ENCODE results near the gene CCDC15.
A peak's percentile ranks its signal among the peaks of the same experiment; 100 is the strongest.
"Not testable (repeated sequence)": the region's sequence is repeated elsewhere in the genome, so short reads cannot be mapped to it uniquely, and the experiment has no call there.

CCDC15 gene

GRCh38 chr11:124951341-124951740 lies 2.7 kb upstream of the CCDC15 start:
- DNase-seq (ENCODE audit: low spot score) = no peak
- TF ChIP-seq, protein P1, sequence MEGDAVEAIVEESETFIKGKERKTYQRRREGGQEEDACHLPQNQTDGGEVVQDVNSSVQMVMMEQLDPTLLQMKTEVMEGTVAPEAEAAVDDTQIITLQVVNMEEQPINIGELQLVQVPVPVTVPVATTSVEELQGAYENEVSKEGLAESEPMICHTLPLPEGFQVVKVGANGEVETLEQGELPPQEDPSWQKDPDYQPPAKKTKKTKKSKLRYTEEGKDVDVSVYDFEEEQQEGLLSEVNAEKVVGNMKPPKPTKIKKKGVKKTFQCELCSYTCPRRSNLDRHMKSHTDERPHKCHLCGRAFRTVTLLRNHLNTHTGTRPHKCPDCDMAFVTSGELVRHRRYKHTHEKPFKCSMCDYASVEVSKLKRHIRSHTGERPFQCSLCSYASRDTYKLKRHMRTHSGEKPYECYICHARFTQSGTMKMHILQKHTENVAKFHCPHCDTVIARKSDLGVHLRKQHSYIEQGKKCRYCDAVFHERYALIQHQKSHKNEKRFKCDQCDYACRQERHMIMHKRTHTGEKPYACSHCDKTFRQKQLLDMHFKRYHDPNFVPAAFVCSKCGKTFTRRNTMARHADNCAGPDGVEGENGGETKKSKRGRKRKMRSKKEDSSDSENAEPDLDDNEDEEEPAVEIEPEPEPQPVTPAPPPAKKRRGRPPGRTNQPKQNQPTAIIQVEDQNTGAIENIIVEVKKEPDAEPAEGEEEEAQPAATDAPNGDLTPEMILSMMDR (IDR thresholded peaks at IDR 0.05) = no peak
- Histone ChIP-seq H3K4me3 (no peak overlapping the region), H3K27ac (no peak overlapping the region)

DNA sequence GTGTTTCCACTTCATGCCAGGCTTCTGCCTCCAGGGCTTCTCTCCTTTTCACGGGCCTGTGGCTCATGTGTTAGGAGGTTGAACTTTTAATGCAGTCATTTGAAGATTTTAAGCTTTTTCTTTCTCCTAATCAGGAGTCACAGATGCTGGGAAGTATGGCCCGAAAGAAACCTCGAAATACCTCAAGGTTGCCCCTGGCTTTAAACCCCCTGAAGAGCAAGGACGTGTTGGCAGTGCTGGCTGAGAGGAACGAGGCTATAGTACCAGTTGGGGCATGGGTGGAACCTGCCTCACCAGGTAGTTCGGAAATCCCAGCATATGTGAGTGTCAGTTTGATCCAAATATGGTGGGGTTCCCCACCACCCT lies 571 bp downstream of the CCDC15 start:
- H3K27ac ChIP-seq = no peak overlapping the region
- H3K4me3 ChIP-seq = peak overlapping the region; percentile 81
- TF ChIP-seq, protein P1 (IDR thresholded peaks at IDR 0.05) = no peak
- no peak for DNase-seq (ENCODE audit: low spot score)

DNA sequence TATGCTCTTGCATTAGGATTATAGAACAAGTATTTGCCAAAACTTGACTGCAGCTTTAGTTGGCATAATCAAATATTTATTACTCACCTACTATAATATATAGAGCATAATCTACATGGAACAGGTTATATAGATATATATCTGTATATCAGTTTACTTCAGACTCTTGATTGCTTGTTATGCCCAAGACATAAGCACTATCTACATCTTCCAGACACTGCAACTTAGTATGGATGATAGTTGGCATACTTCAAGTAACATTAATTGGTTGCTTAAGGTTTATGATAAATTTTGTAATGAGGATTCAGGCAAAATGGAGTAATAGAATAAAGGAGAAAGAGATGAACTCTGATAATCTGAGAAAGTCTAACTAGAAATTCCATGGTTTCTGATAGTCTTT lies 1.0 kb downstream of the CCDC15 start:
- Histone ChIP-seq H3K27ac (no peak overlapping the region), H3K4me3 (no peak overlapping the region)
- DNase-seq (ENCODE audit: low spot score) = no peak
- TF ChIP-seq, protein P1 (IDR thresholded peaks at IDR 0.05) = no peak

DNA sequence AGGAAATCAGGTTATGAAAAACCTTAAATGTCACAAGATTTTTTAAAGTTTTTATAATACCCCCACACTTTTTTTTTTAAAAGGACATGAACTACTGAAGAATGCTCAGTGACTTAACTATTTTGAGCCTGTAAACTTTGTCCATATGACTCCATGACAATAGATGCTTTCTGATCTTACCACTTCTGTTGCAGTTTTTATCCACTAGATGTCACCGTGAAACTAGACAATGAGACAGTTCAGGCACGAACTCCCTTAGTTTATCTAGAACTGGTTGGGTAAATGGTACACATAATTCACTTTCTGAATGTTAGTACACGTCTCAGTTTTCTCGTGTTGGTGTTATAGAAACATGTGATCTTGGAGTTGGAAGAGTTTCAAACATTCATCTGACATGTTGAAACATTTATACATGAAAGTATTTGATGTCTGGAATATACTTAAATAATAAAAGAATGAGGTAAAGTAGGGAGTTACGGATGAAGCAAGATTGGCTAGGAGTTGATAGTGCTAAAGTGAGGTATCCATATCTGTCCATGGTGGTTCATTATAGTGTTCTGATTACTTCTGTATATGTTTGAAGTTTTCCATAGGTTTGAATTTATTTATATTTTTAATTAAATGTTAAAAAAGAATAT lies 8.1 kb downstream of the CCDC15 start:
- no peak for DNase-seq (ENCODE audit: low spot score)
- Histone ChIP-seq H3K27ac (no peak overlapping the region), H3K4me3 (no peak overlapping the region)
- TF ChIP-seq, protein P1 (IDR thresholded peaks at IDR 0.05) = no peak

- H3K4me3 ChIP-seq; H3K27ac ChIP-seq; DNase-seq (ENCODE audit: low spot score): not testable (repeated sequence)
Observed at GRCh38 chr11:124968197-124968596, 14.2 kb downstream of the CCDC15 start.

DNA sequence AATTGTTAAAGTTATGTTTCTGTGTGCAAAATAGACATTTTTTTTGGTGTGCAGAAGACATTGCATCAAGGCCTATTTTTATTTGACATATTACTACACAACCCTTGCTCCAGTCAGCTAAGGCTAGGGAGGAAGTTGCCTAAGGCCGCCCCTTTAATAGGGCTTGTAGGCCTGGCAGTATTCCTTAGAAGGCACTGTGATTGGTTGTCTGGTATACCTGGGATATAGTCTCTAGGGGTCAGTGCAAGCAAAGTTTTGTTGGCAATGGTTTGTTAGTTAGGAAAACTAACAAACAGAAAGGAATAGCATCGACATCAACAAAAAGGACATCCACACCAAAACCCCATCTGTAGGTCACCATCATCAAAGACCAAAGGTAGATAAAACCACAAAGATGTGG lies 16.9 kb downstream of the CCDC15 start:
- TF ChIP-seq, protein P1 (IDR thresholded peaks at IDR 0.05) = no peak
- Histone ChIP-seq H3K27ac (no peak overlapping the region), H3K4me3 (no peak overlapping the region)
- no peak for DNase-seq (ENCODE audit: low spot score)

DNA sequence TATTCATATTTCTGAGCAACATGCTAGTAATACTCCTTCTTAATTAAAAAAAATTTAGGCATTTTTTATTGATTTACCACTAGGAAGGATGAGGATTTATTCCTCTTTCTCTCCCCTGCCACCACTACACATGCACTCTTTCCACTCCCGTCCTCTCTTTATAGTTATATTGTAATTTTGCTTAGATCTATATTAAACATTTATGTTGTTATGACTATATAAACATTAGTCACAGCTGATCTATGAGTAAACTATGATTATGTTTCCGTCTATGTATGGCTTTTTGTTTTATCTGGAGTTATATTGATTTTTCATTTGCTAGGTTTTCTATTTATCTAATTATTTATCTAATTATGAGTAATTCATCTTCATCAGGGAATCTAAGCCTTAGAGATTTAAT lies 17.8 kb downstream of the CCDC15 start:
- Histone ChIP-seq H3K4me3 (no peak overlapping the region), H3K27ac (no peak overlapping the region)
- TF ChIP-seq, protein P1 (IDR thresholded peaks at IDR 0.05) = no peak
- DNase-seq (ENCODE audit: low spot score) = no peak

DNA sequence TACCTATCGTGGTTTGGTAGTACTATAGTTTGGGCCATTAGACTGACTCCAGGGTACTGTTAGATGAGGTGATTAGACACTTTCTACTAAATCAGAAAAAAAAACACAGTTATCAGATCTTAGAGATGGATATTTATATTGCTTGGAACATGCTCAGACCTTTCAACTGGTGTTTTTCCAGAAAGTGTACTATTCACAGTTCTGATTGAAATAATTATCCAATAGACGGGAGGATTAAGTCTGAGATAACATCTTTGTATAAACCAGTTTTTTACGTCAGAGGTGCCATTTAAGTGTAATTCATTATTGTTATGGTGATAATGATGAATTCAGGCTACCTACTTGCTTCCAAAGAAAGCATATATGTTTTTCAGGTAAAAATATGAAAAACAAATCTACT lies 22.5 kb downstream of the CCDC15 start:
- TF ChIP-seq, protein P1 (IDR thresholded peaks at IDR 0.05) = no peak

More for the DNA sequence above, 22.5 kb downstream of the CCDC15 start:
- no peak for DNase-seq (ENCODE audit: low spot score)
- H3K27ac ChIP-seq = no peak overlapping the region
- H3K4me3 ChIP-seq = no peak overlapping the region
